Hematopoietic multipotent progenitor cell treated with erythropoietin and hydrocortisone succinate and interleukin-3 and kit ligand, for 15 days (in vitro differentiated cells): ENCODE data around the gene CEACAM20.
A peak's percentile ranks its signal among the peaks of the same experiment; 100 is the strongest.
"Not testable (repeated sequence)": the region's sequence is repeated elsewhere in the genome, so short reads cannot be mapped to it uniquely, and the experiment has no call there.

Experiments
- DNase-seq: peaks from one replicate; pipeline ENCODE4 v3.0.0-alpha.2; 2015; ENCODE audit warnings: low spot score

The CEACAM20 gene

DNA sequence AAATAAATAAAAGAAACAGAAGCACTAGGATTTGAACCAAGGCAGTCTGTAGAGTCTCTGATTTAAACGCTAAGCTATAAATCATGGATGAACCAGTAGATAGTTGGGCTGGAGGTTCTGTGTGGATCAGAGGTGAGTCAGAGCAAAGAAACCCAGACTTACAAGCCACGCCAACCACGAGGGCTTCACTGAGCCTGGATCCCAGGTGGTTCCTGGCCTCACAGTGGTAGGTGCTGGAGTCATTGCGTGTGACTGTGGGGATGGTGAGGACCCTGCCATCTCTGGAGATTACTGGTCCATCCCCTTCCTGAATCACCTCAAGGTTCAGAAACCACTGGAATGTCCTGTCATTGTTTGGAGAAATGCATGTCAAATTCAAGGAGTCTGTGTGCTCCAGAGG lies 19.3 kb upstream of the CEACAM20 start:
- no peak for DNase-seq

DNA sequence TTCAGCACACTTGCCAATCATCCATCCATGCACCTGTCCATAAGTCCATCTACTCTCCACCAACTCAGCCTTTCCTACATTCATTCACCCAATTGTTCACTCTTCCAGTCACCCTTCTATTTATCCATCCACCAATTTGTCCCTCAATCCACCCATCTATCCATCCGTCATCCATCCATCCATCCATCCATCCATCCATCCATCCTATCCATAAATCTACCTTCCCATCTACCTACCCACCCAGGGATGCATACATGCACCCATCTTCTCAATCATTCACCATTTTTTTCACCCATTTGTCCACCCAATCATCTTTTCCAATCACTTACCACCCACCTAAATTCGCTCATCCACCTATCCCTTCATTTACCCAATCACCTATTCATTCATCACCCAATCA lies 14.6 kb upstream of the CEACAM20 start:
- no peak for DNase-seq

DNA sequence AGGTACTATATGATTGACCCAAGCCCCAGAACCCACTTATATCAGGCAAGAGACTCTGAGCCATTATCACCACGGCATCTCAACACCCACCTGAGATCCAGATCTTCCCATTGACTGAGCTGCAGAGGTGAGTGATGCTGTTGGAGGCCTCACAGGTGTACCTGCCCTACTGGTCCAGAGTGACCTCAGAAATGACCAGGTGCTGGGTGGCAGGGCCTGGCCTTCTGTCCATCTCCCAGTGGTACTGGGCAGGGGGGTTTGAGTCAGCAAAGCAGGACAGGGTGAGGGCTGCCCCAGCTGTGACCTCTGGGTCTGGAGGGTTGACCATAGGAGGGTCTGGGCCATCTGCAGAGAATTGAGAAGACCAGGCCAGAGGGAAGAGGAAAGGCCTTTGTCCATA lies 13.2 kb upstream of the CEACAM20 start:
- DNase-seq: no peak

DNA sequence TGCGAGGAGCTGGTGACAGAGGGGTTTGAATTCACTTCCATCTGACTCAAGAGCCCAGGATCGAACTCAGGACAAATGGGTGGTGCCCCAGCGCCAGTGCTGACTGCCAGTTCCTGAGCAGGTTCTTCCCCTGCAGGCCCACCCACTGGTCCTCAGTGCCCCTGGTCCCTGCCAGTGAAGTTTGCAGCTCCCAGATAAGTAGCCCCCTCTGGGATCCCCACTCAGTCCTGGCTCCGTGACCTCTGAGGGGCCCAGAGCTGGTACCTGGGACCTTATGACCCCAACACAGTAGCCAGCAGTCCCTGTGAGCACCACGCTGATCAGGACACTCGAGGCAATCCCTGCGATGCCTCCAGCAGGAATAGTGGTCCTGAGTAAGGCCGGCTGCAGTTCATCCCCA lies 11.3 kb upstream of the CEACAM20 start:
- no peak for DNase-seq

DNA sequence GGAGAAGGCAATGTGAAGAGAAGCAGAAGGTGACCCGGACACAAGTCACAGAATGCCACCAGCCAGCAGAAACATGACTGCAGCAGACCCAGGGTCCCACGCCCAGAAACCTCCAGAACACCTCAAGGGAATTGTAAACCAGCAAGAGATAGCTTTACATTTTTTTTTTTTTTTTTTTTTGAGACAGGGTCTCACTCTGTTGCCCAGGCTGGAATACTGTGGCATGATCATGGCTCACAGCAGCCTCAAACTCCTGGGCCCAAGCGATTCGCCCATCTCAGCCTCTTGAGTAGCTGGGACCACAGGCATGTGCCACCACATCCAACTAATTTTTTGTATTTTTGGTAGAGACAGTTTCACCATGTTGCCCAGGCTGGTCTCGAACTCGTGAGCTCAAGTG lies 10.5 kb upstream of the CEACAM20 start:
- DNase-seq: no peak

- no peak for DNase-seq
Observed at GRCh38 chr19:44539236-44539826, 9.9 kb upstream of the CEACAM20 start.

- DNase-seq: not testable (repeated sequence)
Observed at GRCh38 chr19:44535361-44535760, 5.9 kb upstream of the CEACAM20 start.

DNA sequence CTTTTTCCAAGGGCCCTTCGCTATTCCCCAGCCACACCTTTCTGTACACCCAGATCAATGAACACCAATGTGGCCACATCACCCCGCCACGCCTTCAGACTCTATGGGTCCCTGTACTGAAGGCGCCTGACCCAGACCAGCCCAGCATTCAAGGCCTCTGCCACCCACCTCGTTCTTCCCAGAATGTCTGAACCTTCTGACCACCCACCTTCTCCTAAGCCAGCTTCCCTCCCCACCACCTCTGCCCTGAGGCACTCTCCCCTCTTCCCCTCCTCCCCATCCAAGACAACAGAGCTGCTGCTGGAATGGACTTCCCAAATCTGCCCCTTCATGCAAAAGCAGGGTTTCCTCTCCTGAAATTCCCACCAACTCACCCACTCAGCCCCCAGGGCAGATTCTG lies 3.3 kb upstream of the CEACAM20 start:
- no peak for DNase-seq

DNA sequence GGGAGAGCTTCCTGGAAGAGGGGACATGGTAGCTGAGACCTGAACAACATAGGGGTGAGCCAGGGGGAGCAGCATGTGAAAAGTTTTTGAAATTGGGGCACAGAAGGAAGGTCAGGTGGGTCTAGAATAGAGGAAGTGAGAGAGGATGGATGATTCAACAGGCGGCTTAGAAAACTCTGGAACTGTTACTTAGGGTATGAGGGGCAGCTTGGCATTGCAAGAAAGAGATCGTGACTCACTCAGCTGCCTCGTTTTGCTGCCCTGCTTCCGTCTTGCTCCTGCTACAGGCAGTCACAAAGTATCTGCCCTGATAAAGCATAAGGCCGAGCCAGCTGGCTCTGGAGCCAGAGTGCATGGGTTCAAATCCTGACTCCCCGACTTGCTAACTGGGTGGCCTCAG lies 1.3 kb upstream of the CEACAM20 start:
- DNase-seq: no peak

GRCh38 chr19:44527554-44527953 lies 1.9 kb downstream of the CEACAM20 start:
- DNase-seq: no peak

DNA sequence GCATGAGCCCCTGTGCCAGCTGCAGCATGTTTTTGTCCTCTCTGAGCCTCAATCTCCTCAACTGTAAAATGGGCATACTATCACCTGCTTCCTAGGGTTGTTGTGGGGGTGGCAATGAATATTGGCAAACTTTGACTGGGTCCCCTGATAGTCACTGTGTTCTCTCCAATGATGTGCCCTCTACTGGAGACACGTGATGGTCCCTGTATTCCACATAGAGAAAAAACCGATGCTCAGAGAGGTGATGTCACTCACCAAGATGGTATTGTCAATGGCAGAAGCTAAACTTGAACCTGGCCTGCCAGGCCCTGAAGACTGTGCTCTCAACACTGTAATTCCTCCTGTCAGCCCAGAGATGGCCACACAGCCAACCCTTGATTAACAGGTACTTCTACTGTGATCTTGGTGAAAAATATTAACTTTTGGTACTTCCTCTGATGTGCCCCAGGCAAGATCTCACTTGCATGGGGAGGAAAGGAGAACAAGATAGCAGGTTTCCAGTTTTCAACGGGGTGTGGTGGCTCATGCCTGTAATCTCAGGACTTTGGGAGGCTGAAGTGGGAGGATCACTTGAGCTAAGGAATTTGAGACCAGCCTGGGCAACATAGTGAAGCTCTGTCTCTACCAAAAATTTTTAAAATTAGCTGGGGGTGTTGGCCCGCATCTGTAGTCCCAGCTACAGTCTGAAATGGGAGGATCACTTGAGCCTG lies 3.6 kb downstream of the CEACAM20 start:
- DNase-seq: no peak

GRCh38 chr19:44521370-44521769 lies 8.1 kb downstream of the CEACAM20 start:
- no peak for DNase-seq

DNA sequence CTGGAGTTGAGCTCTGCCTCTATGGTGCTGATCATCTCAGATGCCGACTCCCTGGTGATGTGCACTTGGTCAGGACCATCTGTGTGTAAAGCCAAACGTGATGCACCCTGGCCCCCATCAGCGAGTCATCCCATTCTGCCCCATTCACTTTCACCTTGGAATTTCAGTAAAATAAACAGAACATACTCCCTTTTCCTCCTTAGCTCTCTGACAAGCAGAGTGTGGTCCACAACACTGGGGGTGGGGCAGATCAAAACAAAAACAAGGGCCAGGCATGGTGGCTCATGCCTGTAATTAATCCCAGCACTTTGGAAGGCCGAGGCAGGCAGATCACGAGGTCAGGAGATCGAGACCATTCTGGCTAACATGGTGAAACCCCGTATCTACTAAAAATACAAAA lies 12.3 kb downstream of the CEACAM20 start:
- DNase-seq: no peak

DNA sequence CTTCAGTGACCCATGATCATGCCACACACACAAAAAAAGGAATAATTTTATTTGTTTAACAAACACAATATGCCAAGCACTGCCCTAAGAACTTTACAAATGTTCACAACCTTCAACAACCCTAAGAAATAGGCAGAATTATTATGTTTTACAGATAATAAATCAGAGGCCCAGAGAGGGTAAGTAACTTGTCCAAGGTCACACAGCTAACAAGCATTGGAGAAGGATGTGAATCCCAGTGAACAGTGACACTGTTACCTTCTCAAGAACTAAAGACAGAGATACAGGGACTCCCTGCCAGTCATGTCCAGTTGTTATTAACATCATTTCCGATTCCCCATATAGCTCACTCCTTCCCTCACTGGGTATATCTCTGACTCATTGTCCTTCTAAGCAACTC lies 13.6 kb downstream of the CEACAM20 start:
- DNase-seq: no peak

DNA sequence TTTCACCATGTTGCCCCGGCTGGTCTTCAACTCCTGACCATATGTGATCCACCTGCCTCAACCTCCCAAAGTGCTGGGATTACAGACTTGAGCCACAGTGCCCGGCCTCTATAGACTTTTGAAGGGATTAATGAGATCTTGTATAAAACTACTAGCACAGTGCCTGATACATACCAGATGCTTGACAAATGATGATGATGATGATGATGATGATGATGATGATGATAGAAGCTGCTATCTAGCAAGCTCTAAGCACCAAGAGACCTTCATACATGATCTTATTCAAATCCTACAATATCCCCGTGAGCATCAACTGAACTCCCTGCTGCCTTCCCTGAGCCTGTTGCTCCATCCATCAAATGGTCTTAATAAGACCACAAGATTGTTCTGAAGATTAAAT lies 14.4 kb downstream of the CEACAM20 start:
- no peak for DNase-seq

DNA sequence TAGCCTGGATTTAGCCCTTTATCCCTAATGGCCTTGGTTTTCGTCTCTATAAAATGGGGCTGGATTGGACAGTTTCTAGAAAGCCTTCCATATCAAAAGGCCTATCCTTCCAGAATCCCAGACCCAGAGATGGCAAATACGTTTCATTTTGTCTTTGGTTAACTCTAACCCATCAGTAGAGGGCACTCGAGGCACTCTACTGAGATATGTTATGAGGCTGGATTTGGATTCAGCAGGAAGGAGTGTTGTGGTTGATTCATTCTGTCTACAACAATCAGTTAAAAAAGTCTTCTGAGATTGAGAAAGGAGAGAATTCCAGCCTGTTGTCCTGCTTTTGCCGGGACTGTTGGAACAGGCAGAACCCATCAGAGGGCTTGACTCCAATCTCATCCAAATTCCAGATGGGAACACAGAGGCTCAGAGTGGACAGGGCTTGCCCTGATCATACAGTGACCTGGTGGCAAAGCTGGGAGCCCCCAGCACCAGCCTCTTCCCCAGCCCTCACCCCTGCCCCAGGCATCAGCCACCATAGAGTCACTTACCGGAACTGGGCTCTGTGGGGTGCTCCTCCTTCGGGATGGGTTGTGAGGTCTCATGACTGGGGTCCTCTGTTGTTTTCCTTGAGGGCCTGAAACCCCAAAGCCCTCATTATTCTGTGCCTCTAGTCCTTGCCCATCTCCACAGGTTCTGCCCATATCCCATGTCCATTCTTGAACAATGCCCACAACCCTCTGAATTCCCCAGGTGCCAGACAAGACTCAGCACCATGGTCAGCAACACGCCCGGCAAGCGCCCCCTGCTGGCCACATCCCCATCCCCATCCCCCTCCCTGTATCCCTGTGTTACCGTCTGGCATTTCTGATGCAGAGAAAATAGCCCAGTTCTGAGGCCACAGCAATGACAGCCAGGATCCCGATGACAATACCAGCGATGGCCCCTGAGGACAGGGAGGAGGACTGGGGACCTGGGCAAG lies 16.9 kb downstream of the CEACAM20 start:
- DNase-seq: peak; percentile 21

GRCh38 chr19:44509478-44509877 lies 20.0 kb downstream of the CEACAM20 start:
- no peak for DNase-seq

- DNase-seq: peak; percentile 91
Observed at GRCh38 chr19:44499962-44500949, 29.2 kb downstream of the CEACAM20 start, which contains the start of gene ZNF180. Gene ZNF180 (minus strand): TSS chr19:44500522. CDS start chr19:44497334, 3,188 bp downstream.

DNA sequence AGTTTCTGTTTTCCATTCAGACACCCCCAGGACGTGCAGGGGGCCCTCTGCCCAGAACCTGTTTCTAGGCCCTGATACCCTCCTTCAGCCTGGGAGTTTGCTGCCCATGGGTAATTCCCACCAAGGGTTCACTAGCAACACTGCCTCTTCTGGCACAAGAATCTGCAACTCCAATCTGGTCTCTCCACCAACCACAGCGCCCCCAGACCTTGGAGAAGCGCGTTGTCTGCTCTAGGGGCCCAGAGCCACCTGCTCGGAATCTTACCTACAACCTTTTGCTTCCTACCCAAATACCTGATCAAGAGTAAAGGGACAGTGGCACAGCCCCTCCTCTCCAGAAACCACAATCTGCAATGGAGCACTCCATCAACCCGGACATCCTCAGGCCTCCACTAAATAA lies 29.9 kb downstream of the CEACAM20 start:
- DNase-seq: no peak

DNA sequence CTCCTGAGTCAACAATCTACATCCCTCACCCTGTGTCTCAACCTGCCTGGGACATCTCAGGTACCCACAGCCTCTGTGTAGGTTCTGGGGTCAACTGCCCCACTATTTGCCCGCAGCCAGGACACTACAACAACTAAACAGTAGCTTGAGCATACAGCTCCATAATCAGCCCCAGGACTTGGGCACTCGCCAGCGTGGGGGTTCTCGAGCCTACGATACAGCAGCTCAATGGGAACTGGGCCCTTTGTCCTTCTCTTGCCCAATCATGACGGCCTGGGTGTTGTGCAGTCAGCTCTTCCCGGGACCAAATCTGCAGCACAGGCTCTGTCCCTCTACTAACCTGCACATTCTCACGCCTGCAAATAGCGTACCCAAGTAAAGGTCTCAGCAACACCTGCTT lies 30.5 kb downstream of the CEACAM20 start:
- no peak for DNase-seq

- no peak for DNase-seq
Observed at GRCh38 chr19:44496711-44497110, 32.8 kb downstream of the CEACAM20 start.
